Right renal pelvis (tissue), 4 donors: ENCODE results near the gene PPP1R12B. TPM values are rescaled to one million over a fixed set of nuclear protein-coding genes. Genes with fewer than 3 reads are reported as not detected.
"Not testable (repeated sequence)": the region's sequence is repeated elsewhere in the genome, so short reads cannot be mapped to it uniquely, and the experiment has no call there.

Source experiments
- DNase-seq, 4 donors: peaks; one replicate each; pipeline ENCODE4 v3.0.0-alpha.2; 2013; ENCODE audit warnings: low read depth in 4 of 4, low spot score in 3 of 4, missing footprints in 1 of 4
- polyA plus RNA-seq, 4 donors: library from polyadenylated mRNA; unstranded; fragments of 120-200 nt; gene quantifications; one replicate each; pipeline ENCODE4 v1.2.1, GENCODE V29; 2013; ENCODE audit not compliant: insufficient read length in 4 of 4

PPP1R12B gene
- polyA plus RNA-seq, 4 donors = 16.2 to 19.2 (median 18.4) TPM

DNA sequence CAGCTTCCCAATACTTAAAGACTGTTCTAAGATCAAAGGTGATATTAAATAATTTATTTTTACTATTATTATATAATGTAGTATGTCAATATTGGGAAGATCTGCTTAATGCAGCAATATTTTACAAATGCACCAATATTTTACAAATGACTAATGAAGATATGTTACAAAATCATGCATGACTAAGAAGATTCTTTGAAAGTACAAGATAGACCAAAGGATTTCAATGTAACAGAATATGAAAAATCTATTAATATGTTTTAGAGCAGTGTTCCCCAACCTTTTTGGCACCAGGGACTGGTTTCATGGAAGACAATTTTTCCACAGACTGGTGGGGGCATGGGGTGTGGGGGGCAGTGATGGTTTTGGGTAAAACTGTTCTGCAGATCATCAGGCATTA, 132.1 kb downstream of the PPP1R12B start:
- not testable (repeated sequence) for DNase-seq

DNA sequence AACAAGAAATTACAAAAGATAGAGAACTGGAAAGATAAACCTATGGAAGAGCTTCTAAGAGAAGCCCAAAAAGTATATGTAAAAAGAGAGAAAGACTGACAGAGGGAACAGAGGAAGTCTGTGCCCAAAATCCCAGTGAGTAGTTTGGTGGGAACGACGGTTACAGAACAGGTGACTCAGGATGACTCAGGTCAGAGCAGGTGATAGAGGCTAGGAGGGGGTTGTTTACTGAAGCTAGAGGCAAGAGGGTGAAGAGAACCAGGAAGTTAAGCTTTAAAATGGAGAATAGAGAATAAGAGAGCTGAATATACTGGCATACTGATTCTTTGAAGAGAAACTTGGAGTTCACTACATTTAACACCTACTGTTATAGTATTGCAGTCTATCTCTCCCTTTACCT, 134.9 kb downstream of the PPP1R12B start:
- DNase-seq = not testable (repeated sequence)

DNA sequence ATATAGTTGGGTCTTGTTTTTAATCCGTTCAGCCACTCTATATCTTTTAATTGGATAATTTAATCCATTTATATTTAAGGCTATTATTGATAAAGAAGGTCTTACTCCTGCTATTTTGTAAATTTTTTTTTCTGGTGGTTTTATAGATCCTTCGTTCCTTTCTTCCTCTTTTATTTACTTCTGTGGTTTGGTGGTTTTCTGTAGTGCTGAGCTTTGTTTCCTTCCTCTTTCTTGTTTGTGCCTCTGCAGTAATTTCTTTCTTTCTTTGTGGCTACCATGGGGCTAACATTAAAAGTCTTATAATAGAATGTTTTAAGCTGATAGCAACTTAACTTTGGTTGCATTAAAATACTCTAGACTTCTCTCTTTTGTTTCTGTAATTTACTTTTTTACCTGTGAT, 135.5 kb downstream of the PPP1R12B start:
- DNase-seq = not testable (repeated sequence)

DNA sequence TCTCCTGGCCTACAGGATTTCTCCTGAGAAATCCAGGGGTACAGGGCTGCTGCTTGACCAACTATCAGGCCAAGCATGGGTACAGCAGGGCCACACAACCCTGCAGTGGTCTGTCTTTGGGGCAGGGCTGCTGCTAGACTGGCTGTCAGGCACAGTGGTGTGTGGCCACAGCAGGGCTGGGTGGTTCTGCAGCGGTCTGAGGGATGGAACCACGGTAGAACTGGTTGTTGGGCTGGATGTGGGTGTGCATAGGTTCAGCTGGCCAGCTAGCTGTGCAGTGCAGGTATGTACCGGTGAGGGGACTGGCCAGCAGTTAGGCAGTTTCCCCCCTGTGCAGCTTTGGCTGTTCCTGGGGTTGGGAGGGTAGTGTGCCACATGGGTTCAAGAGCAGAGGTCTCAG, 136.3 kb downstream of the PPP1R12B start:
- DNase-seq = not testable (repeated sequence)

DNA sequence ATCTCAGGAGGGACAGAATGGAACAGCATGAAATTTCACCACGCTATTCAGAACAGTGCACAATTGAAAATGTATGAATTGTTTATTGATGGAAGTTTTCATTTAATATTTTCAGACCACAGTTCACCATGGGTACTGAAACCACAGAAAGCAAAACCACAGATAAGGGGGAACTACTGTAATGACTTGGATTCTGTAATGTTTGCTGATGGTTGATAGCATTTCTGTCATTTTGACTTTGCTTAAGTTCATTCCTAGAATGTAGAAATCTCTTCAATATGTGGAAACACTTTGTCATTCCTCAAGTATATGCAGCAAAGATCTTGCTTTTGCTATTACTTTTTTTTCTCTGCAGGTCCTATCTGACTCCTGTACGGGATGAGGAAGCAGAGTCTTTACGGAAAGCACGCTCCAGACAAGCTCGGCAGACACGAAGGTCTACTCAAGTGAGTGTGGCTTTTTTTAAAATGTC, 139.7 kb downstream of the PPP1R12B start:
- not testable (repeated sequence) for DNase-seq

DNA sequence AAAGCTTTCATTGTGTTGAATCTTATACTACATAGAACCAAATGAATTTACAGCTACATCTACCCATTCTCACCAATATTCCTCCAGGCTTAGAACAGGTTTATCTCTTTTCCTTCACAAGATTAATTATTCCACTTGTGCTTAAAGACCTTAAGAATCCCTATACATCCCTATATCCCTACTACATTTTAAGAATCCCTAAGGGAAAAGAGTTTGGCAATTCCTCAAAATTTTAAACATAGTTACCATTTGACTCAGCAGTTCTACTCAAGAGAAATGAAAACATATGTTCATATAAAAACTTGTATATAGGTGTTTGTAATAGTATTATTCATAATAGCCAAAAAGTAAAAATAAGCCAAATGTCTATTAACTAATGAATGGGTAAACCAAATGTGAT, 140.6 kb downstream of the PPP1R12B start:
- DNase-seq = not testable (repeated sequence)

DNA sequence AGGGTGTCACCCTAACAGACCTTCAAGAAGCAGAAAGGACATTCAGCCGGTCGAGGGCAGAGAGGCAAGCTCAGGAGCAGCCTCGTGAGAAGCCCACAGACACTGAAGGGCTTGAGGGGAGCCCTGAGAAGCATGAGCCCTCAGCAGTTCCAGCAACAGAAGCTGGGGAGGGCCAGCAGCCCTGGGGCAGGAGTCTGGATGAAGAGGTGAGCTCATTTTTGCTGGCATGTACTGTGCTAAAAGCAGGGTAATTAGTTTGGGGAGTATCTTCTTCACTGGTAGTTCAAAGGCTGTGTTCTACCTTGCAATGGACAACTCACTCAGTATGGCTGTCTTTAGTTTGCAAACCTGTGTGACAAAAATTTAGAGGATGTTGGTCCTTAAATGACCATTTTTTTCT, 144.6 kb downstream of the PPP1R12B start:
- not testable (repeated sequence) for DNase-seq

DNA sequence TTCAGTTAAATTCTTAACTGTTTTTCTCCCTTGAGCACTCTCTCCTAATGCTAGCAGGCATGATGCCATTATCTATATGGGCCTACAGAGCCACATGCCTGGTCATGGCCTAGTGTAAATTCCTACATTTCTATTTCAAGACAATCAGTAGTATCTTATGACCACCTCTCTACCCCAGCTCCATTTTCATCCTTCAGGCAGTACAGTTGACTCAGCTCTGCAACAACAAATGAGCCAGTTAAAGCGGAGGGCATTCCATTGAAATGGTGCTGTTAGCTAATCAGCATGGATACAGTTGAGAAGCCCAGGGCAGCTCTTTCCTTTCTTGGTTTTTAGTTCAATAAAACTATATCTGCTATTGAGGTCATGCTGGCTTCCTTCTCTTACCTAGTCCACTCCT, 150.0 kb downstream of the PPP1R12B start:
- no peak for DNase-seq

DNA sequence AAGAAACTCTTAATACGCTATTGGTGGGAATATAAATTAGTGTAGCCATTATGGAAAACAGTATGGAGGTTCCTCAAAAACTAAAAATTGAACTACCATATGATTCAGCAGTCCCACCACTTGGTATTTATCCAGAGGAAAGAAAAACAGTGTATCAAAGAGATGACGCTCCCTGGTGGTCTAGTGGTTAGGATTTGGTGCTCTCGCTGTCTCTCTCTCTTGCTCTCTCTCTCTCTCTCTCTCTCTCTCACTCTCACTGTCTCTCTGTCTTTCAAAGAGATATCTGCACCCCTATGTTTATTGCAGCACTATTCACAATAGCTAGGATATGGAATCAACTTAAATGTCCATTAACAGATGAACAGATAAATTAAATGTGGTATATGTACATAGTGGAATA, 151.5 kb downstream of the PPP1R12B start:
- not testable (repeated sequence) for DNase-seq

DNA sequence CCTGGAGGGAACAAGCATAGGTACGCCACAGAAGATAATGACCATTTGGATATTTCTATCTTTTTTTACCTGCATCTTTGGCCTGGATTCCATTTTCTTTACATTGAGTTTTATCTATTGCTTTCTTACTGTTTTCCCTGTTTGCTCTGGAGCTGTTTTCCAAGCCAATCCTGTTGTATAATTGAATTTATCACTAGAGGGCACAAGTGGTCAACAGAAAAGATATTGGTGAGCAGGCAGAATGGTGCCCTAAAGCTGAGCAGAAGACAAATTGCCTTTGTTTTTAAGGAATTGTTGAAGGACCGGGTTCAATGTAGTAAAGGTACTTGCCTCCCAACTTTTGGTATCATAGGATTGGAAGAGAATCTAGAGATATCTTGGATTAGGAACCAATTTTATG, 152.8 kb downstream of the PPP1R12B start:
- DNase-seq = peak in 2 of 4 donors; percentile 8 to 13

DNA sequence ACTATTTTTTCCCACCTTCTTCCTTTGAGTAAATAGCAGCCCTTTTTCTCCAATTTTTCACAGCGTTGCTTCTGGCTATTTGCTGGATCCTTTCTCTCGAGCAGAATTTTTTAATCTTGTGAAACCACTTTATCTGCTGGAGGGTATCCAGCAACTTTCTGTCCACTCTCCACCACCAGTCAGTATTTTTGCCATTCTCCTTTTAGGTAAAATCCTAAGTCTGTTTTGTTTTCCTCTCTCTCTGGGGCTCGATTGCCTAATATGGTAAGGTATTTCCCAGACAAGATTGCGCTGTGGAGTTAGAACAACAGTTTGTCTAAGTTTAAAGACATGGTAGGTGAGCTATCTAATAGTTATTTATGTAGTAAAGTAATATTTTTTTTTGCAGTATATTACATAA, 156.9 kb downstream of the PPP1R12B start:
- peak in 1 of 4 donors; percentile 14 for DNase-seq

DNA sequence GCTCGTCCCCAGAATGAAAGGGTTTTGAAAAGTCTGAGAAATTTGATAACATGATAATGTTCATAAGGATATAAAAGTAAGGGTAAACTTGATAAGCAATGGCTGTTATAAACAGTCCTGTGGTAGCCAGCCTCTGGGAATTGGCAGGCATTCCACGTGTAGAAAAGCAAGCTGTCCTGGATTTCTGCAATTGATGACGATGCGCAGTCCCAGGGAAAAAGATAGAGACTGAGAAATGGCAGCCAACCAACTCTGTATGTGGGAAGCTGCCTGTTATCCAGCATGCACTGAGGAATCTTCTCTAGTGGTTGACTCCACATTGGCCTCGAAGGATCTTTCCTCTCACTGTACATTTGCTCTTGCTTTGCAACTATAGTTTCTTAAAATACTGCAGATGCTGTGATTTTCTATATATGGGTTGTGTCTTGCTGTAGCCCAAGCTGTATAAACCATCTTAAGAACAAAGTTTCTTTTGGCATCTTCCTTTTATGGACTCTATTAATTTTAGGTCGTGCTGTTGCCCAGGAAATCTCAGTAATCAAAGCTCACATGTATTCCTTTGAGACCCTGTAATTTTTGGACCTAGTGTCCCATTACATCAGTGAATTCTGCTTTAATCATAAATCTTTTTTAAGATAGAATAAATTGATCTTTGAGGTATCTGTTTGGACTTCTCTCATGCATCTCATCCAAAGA, 157.5 kb downstream of the PPP1R12B start:
- DNase-seq = not testable (repeated sequence)

DNA sequence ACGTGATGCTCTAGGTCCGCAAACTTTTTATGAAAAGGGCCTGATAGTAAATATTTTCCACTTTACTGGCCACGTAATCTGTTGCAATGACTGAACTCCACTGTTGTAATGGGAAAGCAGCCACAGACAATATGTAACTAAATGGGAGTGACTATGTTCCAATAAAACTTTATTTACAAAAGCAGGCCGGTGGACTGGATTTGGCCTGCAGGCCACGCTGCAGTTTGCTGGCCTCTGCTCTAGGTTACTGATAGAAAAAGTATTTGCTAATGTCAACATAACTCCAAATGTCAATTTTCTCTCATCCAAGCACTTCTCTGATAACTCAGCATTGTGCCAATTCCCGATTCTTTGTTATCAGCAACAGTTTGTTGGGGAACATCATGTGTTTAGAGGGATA, 160.4 kb downstream of the PPP1R12B start:
- DNase-seq = not testable (repeated sequence)

DNA sequence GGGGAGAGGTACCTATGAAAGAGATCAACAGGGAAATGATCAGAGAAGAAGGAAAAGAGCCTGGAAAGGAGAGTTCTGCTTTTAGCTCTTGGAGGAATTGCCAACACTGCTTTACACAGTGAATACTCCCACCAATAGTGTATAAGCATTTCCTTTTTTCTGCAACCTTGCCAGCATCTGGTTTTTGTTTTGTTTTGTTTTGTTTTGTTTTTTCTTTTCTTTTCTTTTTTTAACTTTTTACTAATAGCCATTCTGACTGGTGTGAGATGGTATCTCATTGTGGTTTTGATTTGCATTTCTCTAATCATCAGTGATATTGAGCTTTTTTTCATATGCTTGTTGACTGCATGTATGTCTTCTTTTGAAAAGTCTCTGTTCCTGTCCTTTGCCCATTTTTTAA, 165.4 kb downstream of the PPP1R12B start:
- not testable (repeated sequence) for DNase-seq

DNA sequence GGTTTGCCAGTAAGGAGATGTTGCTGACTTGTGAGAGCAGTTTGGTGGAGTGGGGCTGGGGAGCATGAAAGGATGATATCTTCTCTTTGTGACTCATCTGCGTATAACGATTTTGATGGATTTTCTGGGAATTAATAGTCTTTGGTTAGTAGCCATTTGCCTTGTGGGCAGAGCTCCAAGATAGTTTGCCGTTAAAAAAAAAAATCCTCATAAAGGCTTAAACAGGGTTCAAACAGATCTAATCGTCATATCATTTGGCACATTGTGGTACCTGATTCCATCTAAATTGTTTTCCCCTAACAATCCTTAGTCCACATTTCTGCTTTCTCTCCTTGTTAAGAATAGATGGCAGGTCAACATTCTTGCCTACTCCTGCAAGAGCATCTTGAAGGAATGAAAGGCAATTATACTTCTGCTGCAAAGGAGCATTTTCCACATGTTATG, 168.0 kb downstream of the PPP1R12B start:
- DNase-seq = no peak

DNA sequence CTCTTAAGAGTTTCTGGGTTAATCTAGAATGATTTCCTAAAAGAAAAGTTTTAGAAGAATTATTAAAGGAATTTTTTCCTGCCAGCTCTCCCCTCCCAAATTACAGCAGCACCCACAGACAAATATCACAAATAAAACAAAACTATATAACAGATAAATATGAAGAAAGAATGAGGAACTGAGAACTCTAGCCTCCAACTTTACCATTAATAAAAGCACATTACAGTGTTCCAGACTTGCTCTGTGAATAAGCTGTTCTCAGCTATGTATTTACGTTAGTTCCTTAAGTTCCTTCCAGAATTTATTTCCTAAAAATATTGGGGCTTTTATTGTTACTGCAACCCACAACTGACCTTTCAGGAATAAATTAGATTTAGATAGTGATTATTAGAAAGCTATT, 168.6 kb downstream of the PPP1R12B start:
- DNase-seq = not testable (repeated sequence)

DNA sequence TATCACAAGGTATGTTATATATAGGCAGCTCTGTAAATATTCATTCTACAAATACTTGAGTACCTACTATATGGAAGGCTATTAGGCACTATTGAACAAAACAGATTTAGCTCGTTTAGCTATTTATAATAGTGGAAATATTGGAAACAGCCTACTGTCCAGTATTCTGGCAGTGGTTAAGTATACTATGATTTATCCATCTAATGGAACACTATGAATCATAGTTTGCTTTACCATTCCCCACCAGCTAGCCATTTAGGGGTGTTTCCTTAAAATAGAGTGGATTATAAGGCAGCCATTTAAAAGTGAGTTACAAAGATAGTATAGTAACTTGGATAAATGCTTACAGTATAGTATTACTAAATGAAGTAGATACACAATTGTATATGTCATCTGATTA, 169.7 kb downstream of the PPP1R12B start:
- not testable (repeated sequence) for DNase-seq

DNA sequence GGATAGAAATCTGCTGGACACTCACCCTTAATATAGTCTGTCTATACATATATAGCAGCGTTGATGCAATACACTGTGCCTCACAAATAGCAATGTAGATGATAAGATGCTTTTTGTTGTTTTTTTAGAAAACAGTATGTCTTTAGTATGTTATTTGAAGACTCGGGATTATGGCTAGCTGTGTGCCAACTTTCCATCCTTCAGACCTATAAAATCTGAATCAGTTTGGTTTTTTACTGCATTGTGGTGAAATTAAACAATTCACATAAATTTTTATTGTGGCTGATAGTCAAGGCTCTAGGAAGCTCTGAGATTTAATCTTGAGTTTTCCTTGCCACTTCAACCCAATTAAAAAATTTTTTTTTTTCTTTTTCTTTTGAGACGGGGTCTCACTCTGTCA, 170.4 kb downstream of the PPP1R12B start:
- not testable (repeated sequence) for DNase-seq

DNA sequence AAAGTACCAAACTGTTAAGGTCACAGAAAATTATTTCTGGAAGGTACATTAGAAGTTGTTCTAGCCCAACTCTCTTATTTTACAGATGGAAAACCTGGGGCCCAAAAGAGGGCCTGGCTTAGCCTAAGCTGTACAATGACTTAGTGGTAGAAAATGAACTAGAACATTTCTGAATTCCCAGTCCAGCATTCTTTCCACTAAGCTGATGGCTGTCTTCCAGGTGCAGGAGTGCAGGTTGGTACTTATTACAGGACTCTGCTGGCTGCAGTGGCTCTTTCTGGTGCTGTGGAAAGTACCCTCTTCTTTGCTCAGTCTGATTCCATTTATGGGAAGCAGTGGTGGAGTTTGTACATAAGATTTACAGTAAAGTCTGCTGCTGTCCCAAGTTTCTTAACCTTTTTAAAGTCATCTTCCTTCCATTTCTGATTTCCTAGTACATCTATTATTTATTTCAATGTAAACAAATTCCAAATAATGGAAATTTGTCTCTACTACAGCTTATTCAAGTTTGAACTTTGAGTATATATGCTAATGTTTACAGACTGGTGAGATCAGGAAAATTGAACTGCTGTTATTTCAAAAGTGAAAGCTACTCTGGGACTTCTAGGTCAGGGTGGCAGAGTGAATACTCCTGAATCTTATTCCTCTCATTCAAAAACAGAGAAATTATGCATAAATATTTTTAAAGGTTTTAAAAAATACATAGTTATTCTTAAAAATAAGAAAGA, 171.8 kb downstream of the PPP1R12B start:
- DNase-seq = not testable (repeated sequence)

DNA sequence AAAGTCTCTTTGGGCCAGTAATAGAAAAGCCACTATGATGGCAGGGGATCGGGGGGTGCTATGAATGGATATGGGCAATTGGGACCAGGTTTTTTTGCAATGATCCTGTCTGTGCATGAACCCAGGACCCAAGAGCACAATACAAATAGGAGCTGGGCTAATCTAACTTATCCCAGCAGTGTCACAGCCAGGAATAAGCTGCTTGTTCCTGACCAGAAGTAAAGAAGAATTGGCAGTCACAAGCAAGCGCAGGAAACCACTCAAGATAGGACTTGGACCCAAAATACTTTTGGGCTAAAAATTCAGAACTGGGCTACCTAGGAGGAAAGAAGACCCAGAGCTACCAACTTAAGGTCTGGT, 172.3 kb downstream of the PPP1R12B start:
- not testable (repeated sequence) for DNase-seq

DNA sequence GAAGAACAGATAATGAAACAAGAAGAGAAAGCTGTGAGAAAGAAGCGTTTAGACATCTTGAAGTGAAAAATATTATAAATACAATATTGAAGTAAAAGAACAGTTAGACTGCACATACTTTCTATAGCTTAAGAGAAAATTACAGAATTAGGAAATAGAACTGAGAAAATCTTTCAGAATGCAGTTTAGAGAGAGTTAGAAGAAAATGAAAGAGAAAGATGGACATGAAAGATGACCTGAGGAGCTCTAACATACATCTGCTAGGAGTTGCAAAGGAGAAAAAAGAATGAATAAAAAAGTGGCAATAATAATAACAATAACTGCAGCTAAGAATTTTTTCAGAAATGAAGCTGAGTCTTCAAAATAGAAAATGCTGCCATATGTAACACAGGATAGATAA, 173.0 kb downstream of the PPP1R12B start:
- not testable (repeated sequence) for DNase-seq

DNA sequence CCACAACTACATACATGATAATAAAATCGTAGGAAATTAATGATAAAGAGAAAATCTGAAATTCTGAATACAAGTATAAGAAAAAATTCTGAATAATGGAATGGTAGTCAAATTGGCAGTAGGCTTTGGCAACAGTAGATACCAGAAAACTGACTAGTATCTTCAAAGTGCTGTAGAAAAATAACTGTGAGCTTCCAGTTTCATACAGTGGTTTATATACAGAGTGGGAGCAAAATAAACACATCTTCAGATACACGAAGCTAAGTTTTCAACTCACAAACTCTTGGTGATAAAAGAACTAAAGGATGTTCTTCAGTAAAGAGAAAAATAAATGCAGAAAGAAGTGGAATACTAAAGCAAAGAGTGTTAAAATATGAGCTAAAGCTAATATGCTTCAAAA, 173.4 kb downstream of the PPP1R12B start:
- no peak for DNase-seq
